Measurements from ENCODE around the gene PRDM16. TPM values are rescaled to one million over a fixed set of nuclear protein-coding genes. Genes with fewer than 3 reads are reported as not detected.
A peak's percentile ranks its signal among the peaks of the same experiment; 100 is the strongest.

The PRDM16 gene
- total and polyA plus RNA-seq, 2 of the 13 experiments (the other 11 are each of a cell fraction or from before 2014, with no cell fraction given): 0.15 to 0.81 TPM

GRCh38 chr1:3453891-3454810, 385.1 kb downstream of the PRDM16 start, which contains the start of gene ARHGEF16 (continued):
- TF ChIP-seq NFKB2 (CRISPR knock-in tag; IDR thresholded peaks at IDR 0.05; ENCODE audit: borderline replicate concordance) (peak; percentile 68; the same call in 1 of the 2 replicates), ELF3 (CRISPR knock-in tag; IDR thresholded peaks at IDR 0.05) (no peak), LCORL (IDR thresholded peaks at IDR 0.05) (no peak), LCORL (CRISPR knock-in tag; IDR thresholded peaks at IDR 0.05) (0 out of 2 replicates have a peak, but pooled peaks have one; percentile 0), ESRRA (CRISPR knock-in tag; IDR thresholded peaks at IDR 0.05; ENCODE audit: low read depth) (no peak), CAMTA2 (CRISPR knock-in tag; IDR thresholded peaks at IDR 0.05; ENCODE audit: borderline replicate concordance) (no peak), ZC3H13 (CRISPR knock-in tag; IDR thresholded peaks at IDR 0.05) (peak; percentile 26; the same call in 1 of the 2 replicates), TFDP1 (CRISPR knock-in tag; IDR thresholded peaks at IDR 0.05; ENCODE audit: borderline replicate concordance) (peak; percentile 95), MAZ (IDR thresholded peaks at IDR 0.05; ENCODE audit: borderline replicate concordance, low read depth, low read length) (peak; percentile 63), MAZ (CRISPR knock-in tag; IDR thresholded peaks at IDR 0.05; ENCODE audit: low read depth) (peak; percentile 63; the same call in 1 of the 2 replicates), NKX3-1 (CRISPR knock-in tag; IDR thresholded peaks at IDR 0.05) (peak; percentile 54; the same call in 1 of the 2 replicates), SOX5 (CRISPR knock-in tag; IDR thresholded peaks at IDR 0.05; ENCODE audit: borderline replicate concordance) (no peak; the same call in 1 of the 2 replicates), HOXA5 (CRISPR knock-in tag; IDR thresholded peaks at IDR 0.05) (peak; percentile 36; the same call in 1 of the 2 replicates), ZFP62 (CRISPR knock-in tag; IDR thresholded peaks at IDR 0.05) (no peak), ZSCAN12 (CRISPR knock-in tag; IDR thresholded peaks at IDR 0.05) (peak; percentile 39; the same call in 1 of the 2 replicates), ZNF83 (CRISPR knock-in tag; IDR thresholded peaks at IDR 0.05; ENCODE audit: borderline replicate concordance) (peak; percentile 68; the same call in 1 of the 2 replicates), CHD2 (IDR thresholded peaks at IDR 0.05; ENCODE audit: low read depth, low read length) (no peak), MBNL3 (CRISPR knock-in tag; conservative IDR thresholded peaks at IDR 0.05) (no peak), BCL3 (CRISPR knock-in tag; IDR thresholded peaks at IDR 0.05) (no peak), SMAD9 (CRISPR knock-in tag; IDR thresholded peaks at IDR 0.05) (no peak), HINFP (CRISPR knock-in tag; IDR thresholded peaks at IDR 0.05; ENCODE audit: low read depth) (peak; percentile 69; the same call in 1 of the 2 replicates), CEBPB (IDR thresholded peaks at IDR 0.05; ENCODE audit: borderline replicate concordance, low read depth, low read length) (no peak), ZNF674 (CRISPR knock-in tag; IDR thresholded peaks at IDR 0.05; ENCODE audit: low read depth) (peak; percentile 0; the same call in 1 of the 2 replicates), TERF1 (CRISPR knock-in tag; IDR thresholded peaks at IDR 0.05) (peak; percentile 79; the same call in 1 of the 2 replicates), JDP2 (CRISPR knock-in tag; IDR thresholded peaks at IDR 0.05; ENCODE audit: borderline replicate concordance) (peak; percentile 33; the same call in 1 of the 2 replicates)
